Stimulated activated naive CD8-positive, alpha-beta T cell treated with anti-CD3 and anti-CD28 coated beads, Interleukin-15, Interleukin-2, amounts not matched to agents 100 ng/mL and 50 ng/mL, for 24 hours (primary cell): Measurements from ENCODE around the gene EEIG1.
A peak's percentile ranks its signal among the peaks of the same experiment; 100 is the strongest.

ENCODE experiments used
- H3K27ac Mint-ChIP-seq: one replicate; pipeline ENCODE4 v1.8.0; 2021; ENCODE audit warnings: mild to moderate bottlenecking, mixed read lengths
- H3K27me3 Mint-ChIP-seq: one replicate; pipeline ENCODE4 v1.8.0; 2021; ENCODE audit warnings: mixed read lengths
- H3K36me3 Mint-ChIP-seq: one replicate; pipeline ENCODE4 v1.8.0; 2021; ENCODE audit warnings: low read depth, mixed read lengths
- H3K4me1 Mint-ChIP-seq: one replicate; pipeline ENCODE4 v1.8.0; 2021; ENCODE audit warnings: low read depth, mixed read lengths
- H3K4me3 Mint-ChIP-seq: one replicate; pipeline ENCODE4 v1.8.0; 2021; ENCODE audit warnings: mild to moderate bottlenecking, mixed read lengths
- H3K9me3 Mint-ChIP-seq: one replicate; pipeline ENCODE4 v1.8.0; 2021; ENCODE audit warnings: mixed read lengths

The EEIG1 gene

GRCh38 chr9:127962278-127962677, 18.5 kb downstream of the EEIG1 start:
- no peaks in the 10 kb centered on the region for H3K9me3 Mint-ChIP-seq
- no peak overlapping the region for H3K4me3 Mint-ChIP-seq
- peak overlapping the region; percentile 92 for H3K27ac Mint-ChIP-seq
- H3K27me3 Mint-ChIP-seq, result no peaks in the 10 kb centered on the region
- H3K36me3 Mint-ChIP-seq, result peaks cover 13% of the 10 kb centered on the region
- peaks cover 97% of the 10 kb centered on the region for H3K4me1 Mint-ChIP-seq

- H3K4me3 Mint-ChIP-seq, result no peak overlapping the region
- H3K27me3 Mint-ChIP-seq, result no peaks in the 10 kb centered on the region
- H3K4me1 Mint-ChIP-seq, result peaks cover 97% of the 10 kb centered on the region
- peaks cover 13% of the 10 kb centered on the region for H3K36me3 Mint-ChIP-seq
- H3K9me3 Mint-ChIP-seq, result no peaks in the 10 kb centered on the region
- H3K27ac Mint-ChIP-seq, result peak overlapping the region; percentile 72
Measured at GRCh38 chr9:127961613-127962155, 19.1 kb downstream of the EEIG1 start.

GRCh38 chr9:127961155-127961490, 19.7 kb downstream of the EEIG1 start:
- H3K36me3 Mint-ChIP-seq, result peaks cover 13% of the 10 kb centered on the region
- H3K4me1 Mint-ChIP-seq, result peaks cover 96% of the 10 kb centered on the region
- H3K4me3 Mint-ChIP-seq, result no peak overlapping the region
- H3K27ac Mint-ChIP-seq, result peak overlapping the region; percentile 72
- no peaks in the 10 kb centered on the region for H3K27me3 Mint-ChIP-seq
- H3K9me3 Mint-ChIP-seq, result no peaks in the 10 kb centered on the region

GRCh38 chr9:127960410-127961154, 20.2 kb downstream of the EEIG1 start:
- H3K4me1 Mint-ChIP-seq, result peaks cover 96% of the 10 kb centered on the region
- peak overlapping the region; percentile 77 for H3K27ac Mint-ChIP-seq
- H3K36me3 Mint-ChIP-seq, result peaks cover 13% of the 10 kb centered on the region
- no peaks in the 10 kb centered on the region for H3K9me3 Mint-ChIP-seq
- H3K27me3 Mint-ChIP-seq, result no peaks in the 10 kb centered on the region
- no peak overlapping the region for H3K4me3 Mint-ChIP-seq

- Mint-ChIP-seq H3K36me3 (peaks cover 13% of the 10 kb centered on the region), H3K4me3 (no peak overlapping the region), H3K4me1 (peaks cover 96% of the 10 kb centered on the region), H3K27me3 (no peaks in the 10 kb centered on the region), H3K9me3 (no peaks in the 10 kb centered on the region), H3K27ac (peak overlapping the region; percentile 77)
Measured at GRCh38 chr9:127959841-127960409, 20.9 kb downstream of the EEIG1 start.

- no peak overlapping the region for H3K4me3 Mint-ChIP-seq
- H3K9me3 Mint-ChIP-seq, result no peaks in the 10 kb centered on the region
- H3K36me3 Mint-ChIP-seq, result peaks cover 13% of the 10 kb centered on the region
- H3K27ac Mint-ChIP-seq, result peak overlapping the region; percentile 77
- no peaks in the 10 kb centered on the region for H3K27me3 Mint-ChIP-seq
- peaks cover 97% of the 10 kb centered on the region for H3K4me1 Mint-ChIP-seq
Measured at GRCh38 chr9:127959398-127959797, 21.4 kb downstream of the EEIG1 start.

GRCh38 chr9:127958728-127959127, 22.1 kb downstream of the EEIG1 start:
- peak overlapping the region; percentile 77 for H3K27ac Mint-ChIP-seq
- H3K4me1 Mint-ChIP-seq, result peaks cover 97% of the 10 kb centered on the region
- no peaks in the 10 kb centered on the region for H3K27me3 Mint-ChIP-seq
- H3K36me3 Mint-ChIP-seq, result peaks cover 13% of the 10 kb centered on the region
- no peaks in the 10 kb centered on the region for H3K9me3 Mint-ChIP-seq
- no peak overlapping the region for H3K4me3 Mint-ChIP-seq

GRCh38 chr9:127955294-127956015, 25.3 kb downstream of the EEIG1 start:
- H3K27me3 Mint-ChIP-seq, result no peaks in the 10 kb centered on the region
- H3K9me3 Mint-ChIP-seq, result no peaks in the 10 kb centered on the region
- peaks cover 92% of the 10 kb centered on the region for H3K4me1 Mint-ChIP-seq
- H3K27ac Mint-ChIP-seq, result peak overlapping the region; percentile 95
- peak overlapping the region; percentile 65 for H3K4me3 Mint-ChIP-seq
- H3K36me3 Mint-ChIP-seq, result peaks cover 9% of the 10 kb centered on the region

GRCh38 chr9:127954831-127955293, 25.9 kb downstream of the EEIG1 start:
- H3K4me3 Mint-ChIP-seq, result peak overlapping the region; percentile 10
- no peaks in the 10 kb centered on the region for H3K27me3 Mint-ChIP-seq
- H3K36me3 Mint-ChIP-seq, result peaks cover 9% of the 10 kb centered on the region
- no peaks in the 10 kb centered on the region for H3K9me3 Mint-ChIP-seq
- H3K4me1 Mint-ChIP-seq, result peaks cover 92% of the 10 kb centered on the region
- peak overlapping the region; percentile 95 for H3K27ac Mint-ChIP-seq

- Mint-ChIP-seq H3K36me3 (peaks cover 8% of the 10 kb centered on the region), H3K27me3 (no peaks in the 10 kb centered on the region), H3K4me3 (no peak overlapping the region), H3K27ac (peak overlapping the region; percentile 95), H3K9me3 (no peaks in the 10 kb centered on the region), H3K4me1 (peaks cover 86% of the 10 kb centered on the region)
Measured at GRCh38 chr9:127953768-127954505, 26.9 kb downstream of the EEIG1 start.

GRCh38 chr9:127953154-127953553, 27.6 kb downstream of the EEIG1 start:
- Mint-ChIP-seq H3K4me3 (no peak overlapping the region), H3K36me3 (peaks cover 7% of the 10 kb centered on the region), H3K9me3 (no peaks in the 10 kb centered on the region), H3K27me3 (no peaks in the 10 kb centered on the region), H3K27ac (no peak overlapping the region), H3K4me1 (peaks cover 86% of the 10 kb centered on the region)

GRCh38 chr9:127950513-127951289, 30.1 kb downstream of the EEIG1 start:
- no peaks in the 10 kb centered on the region for H3K27me3 Mint-ChIP-seq
- peak overlapping the region; percentile 19 for H3K27ac Mint-ChIP-seq
- H3K4me3 Mint-ChIP-seq, result no peak overlapping the region
- no peaks in the 10 kb centered on the region for H3K9me3 Mint-ChIP-seq
- peaks cover 10% of the 10 kb centered on the region for H3K36me3 Mint-ChIP-seq
- peaks cover 62% of the 10 kb centered on the region for H3K4me1 Mint-ChIP-seq

GRCh38 chr9:127949827-127950512, 30.8 kb downstream of the EEIG1 start:
- Mint-ChIP-seq H3K9me3 (no peaks in the 10 kb centered on the region), H3K4me3 (no peak overlapping the region), H3K36me3 (peaks cover 11% of the 10 kb centered on the region), H3K4me1 (peaks cover 55% of the 10 kb centered on the region), H3K27ac (peak overlapping the region; percentile 55), H3K27me3 (no peaks in the 10 kb centered on the region)
